Activated naive CD4-positive, alpha-beta T cell treated with anti-CD3 and anti-CD28 coated beads, Interleukin-2, amount 50 U/mL, for 16 hours (primary cell): ENCODE measurements around the gene EIF6.

Source experiments
- DNase-seq: peaks from one replicate; pipeline ENCODE4 v3.0.0-alpha.2; 2020

The EIF6 gene

GRCh38 chr20:35311822-35312221 lies 27.2 kb upstream of the EIF6 start:
- no peak for DNase-seq

DNA sequence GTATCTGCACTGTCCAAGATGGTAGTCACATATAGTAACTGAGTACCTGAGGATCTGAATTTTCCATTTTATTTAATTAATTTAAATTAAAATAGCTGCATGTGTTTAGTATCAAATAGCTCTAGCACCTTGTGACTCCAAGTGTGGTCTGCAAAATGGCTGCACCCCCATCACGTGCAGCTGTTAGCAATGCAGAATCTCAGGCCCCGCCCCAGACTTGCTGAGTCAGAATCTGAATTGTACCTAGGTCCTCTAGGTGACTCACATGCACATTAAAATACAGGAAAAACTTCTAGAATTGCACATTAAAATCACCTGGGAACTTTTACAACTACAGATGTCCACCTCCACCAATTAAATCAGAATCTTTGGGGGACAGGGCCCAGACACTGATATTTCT lies 26.8 kb upstream of the EIF6 start:
- peak; percentile 66 for DNase-seq

- no peak for DNase-seq
Observed at GRCh38 chr20:35307666-35308653, 23.4 kb upstream of the EIF6 start.

DNA sequence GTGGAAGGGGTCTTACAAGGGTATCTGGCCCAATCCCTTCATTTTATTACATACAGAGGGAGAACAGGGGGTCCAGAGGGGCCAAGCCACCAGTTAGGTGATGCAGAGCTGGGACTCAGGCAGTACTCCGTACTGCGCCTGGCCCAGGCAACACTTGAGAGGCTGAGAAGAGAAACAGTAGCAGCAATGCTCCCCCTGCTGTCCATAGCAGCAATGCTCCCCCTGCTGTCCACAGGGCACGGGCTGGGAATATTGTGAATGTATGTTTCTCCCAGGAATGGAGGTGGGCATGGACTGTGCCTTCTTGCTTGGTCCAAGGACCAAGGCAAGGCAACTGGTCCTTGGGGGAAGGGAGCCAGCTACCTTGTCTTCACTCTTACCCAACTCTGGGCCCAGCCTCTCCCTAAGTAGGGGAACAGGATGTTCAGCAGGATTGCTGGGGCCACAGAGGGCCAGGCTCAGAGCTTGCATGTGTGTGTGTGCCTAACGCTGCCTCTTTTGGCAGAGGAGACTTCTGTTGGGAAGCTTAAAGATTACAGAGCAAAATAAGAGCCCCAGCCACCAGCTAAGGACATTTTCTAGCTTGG lies 22.5 kb upstream of the EIF6 start:
- no peak for DNase-seq

DNA sequence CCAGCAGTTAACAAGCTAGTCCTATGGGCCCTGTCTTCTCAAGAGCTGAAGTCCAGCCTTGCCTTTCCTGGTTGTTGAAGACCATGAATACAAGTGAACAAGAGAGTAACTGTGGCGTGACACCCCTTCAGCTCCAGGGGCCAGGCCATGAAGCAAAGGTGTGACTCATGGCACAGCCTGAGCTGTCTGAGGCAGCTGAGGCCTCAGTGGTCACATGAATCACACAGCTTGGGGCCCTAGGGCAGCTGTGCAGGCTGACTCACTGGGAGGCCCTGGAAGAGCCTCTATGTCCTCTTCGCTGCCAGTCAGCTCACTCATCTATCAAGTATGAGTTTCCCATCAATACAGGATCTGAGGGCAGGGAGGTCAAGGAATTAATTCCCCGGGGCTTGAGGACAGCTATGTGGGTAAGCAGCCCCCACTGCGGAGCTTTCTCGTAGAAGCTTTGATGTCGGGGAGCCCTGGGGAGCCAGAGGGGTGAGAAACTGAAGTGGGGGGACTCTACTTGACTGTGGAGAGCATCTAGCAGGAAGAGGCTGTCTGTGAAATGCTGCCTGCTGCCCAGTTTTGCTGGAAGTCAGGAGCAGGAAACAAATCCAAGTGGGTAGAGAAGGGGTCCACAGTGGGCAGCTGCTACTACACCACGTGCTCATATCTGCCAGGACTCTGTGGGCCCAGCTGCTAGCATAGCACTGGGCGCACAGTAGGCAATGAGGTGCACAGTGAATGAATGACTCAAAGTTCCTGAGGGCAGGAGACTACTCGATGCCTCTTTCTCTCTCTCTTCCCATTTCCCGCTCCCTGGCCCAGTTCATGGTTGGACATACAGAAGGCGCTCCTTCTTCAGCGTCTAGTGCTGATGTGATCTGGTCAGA lies 21.3 kb upstream of the EIF6 start:
- peak; percentile 71 for DNase-seq

DNA sequence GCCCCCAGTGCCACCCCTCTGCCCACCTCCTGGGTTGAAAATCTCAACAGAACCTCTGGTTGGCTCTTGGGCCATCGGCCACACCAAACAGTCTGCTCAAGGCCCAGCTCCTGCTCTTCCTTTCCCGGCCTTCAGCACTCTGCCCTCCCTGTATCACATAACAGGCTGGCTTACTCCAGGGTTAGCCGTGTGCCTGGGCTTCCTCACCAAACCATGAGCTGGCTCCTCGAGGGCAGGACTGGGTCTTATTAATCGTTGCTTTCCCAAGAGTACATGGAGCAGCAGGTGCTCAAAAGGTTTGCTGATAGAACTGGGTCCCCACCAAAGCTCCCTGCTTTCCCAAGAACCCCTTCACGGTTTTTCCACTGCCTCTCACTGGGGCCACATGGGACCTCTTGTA lies 20.4 kb upstream of the EIF6 start:
- no peak for DNase-seq

- DNase-seq: peak; percentile 80
Observed at GRCh38 chr20:35303735-35304491, 19.3 kb upstream of the EIF6 start.

DNA sequence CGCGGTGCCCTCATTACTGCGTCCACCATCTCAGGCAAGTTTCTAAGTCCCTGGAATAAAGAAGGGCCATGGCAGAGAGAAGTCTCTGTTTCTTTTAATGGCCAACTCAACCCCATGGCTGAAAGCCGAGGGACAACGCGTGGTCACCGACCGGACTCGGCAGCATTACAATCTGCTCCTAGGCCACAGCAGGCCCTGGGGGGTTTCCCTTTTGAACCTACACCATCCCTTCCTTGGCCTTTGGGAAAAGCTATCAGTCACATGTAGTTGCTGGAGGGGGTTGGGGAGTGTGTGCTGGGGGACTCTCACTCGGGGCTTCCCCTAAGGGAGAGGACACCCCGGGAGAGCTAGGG lies 18.8 kb upstream of the EIF6 start:
- DNase-seq: no peak

DNA sequence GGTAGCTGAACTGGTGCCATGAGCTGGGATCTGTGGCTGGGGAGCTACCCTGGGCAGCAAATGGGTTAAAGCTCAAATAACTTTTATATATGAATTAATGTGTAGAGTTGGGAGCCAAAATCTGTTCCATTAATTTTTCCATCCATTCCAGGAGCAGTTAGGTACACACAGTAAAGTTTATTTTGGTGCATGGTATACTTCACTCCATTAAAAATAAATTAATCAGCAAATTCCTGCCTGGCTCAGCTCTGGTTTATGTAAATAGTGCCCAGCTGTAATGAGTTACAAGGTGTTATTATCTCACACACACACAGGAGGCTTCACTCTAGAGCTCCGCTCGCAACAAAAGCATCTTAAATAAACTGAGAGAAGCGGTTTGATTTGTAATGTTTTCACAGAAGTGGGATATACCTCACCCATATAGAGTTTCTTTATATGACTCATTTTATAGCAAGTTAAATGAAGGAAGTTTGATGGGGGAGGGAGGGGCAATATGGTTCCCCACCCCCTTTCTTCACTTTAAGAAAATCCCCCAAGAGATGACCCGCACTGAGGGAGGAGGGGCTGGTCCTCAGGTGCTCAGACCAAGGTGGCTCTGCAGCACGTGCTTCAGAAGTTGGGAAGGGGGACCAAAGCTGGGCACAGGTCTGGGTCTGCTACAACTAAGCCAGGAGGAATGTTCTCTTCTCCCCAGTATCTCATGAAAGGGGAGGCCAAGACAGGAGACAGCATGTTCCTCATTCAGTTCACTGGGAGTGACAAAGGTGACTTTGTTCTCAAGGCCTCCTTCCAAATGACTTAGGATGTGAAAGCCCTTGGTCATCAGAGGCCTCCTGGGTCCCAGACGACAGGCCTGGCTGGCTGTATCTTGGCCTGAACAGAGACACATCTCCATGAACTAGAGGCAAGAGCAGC lies 18.1 kb upstream of the EIF6 start:
- no peak for DNase-seq

GRCh38 chr20:35301426-35301825 lies 16.9 kb upstream of the EIF6 start:
- DNase-seq: no peak

- no peak for DNase-seq
Observed at GRCh38 chr20:35300469-35301262, 16.1 kb upstream of the EIF6 start.

DNA sequence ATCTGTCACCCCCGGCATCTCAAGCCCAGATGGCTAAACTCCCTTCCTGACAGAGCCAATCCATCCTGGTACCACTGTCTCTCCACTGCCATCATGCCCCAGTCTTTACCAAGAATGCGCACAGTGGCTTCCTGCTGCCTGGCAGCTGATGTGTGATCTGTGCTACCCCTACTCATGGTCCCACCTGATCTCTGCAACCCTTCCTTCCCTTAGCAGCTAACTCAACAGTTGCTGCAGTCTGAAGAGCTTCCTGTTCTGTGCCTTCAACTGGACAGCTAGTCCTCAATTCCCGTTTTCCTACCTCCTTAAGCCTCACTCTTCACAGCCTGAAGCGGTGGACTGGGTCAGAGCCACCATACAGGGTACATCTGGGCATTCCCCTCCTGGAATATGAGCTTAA lies 15.2 kb upstream of the EIF6 start:
- DNase-seq: no peak

DNA sequence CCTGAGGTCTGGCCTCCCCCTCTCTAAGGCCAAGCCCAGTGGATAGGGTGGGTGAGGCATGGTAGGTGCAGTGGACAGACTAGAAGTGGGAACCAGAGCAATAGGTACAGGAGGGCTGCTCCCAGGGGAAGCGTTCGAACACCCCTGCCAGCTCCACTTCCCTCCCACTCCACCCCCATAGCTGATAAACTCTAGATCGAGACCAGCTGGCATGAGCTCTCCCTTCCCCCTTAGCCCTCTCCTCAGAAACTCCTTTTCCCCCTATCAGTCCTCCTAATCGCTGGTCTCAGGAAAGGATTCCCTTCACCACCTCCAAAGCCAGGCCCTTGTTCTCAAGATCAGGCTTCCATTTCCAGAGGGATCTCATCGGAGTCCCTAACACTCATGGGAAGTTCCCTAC lies 13.7 kb upstream of the EIF6 start:
- DNase-seq: no peak

- DNase-seq: no peak
Observed at GRCh38 chr20:35297740-35298139, 13.2 kb upstream of the EIF6 start.

GRCh38 chr20:35297155-35297554 lies 12.6 kb upstream of the EIF6 start:
- no peak for DNase-seq

DNA sequence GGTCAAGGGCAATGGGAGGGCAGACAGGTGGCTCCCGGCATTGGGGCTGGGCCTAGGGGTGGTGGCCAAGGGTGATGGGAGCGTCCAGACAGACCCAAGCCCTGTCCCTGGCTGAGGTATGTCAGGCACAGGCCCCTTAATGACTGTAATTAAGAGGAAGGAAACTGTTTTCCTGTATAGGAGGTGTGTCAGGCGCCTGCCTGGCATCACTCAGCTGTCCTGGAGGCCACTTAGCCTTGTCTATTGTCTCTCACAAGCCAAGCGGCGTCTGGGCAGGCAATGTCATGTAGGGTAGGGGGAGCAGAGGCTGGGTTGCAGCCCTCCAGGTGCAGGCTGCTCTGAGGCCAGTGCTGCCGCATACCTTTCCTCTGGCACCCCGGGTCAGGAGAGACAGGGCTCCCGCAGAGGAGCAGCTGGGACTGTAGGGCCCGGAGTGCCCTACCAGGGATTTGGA lies 11.6 kb upstream of the EIF6 start:
- DNase-seq: no peak

DNA sequence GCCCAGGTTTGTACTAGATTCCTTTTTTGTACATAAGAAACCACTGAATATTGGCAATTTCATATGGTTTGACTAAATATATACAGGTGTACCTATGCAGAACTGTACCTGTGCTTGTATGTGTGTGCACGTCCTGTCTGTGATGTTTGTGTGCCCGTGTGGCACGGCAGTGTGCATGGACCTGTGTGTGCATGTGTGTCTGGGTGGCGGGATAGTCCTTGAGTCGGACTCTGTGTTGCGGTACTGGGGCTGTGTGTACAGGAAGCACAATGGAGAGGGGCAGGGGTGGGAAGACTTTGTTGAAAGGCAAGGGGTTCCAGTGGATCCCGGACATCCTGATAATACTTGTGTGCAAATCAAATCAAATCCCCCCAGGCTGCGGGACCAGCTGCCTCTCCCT lies 11.1 kb upstream of the EIF6 start:
- DNase-seq: no peak

DNA sequence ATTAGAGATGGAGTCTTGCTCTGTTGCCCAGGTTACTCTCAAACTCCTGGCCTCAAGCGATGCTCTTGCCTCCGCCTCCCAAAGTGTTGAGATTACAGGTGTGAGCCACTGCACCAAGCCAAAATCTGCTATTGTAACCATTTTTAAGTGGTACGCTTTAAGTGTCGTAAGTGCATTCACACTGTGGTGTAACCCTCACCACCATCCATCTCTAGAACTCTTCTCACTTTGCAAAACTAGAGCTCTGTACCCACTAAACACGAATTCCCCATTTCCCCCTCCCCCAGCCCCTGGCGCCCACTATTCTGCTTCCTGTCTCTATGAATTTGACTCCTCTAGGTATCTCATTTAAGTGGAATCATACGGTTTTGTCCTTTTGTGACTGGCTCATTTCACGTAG lies 10.5 kb upstream of the EIF6 start:
- no peak for DNase-seq

DNA sequence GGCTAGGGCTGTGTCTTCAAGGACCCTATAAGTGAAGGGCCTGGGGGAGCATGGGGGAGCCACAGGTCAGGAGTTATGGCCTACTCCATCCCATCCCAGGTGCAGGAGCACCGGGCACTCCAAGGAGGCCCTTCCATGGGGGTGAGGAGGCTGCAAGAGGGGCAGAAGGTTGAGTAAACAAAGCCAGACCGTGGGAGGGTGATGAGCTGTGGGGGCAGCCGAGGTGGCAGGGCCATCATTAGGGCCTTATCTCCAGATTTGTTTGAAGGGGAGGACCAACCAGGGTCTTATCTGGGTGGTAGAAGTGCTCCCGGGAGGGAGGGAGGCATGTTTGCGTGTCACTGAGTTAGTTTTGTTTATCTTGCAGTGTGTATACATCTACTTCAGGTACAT lies 9.7 kb upstream of the EIF6 start:
- no peak for DNase-seq
